HG03064 (cell line): Measurements from ENCODE around the gene ASXL3.

ENCODE experiments used
- ATAC-seq: cut with Tn5 transposase; IDR thresholded peaks from one replicate; pipeline ENCODE4 v1.9.1; 2021; ENCODE audit warnings: low read depth; ENCODE audit not compliant: unreplicated experiment

The ASXL3 gene

GRCh38 chr18:33577685-33578517 is at the start of gene ASXL3:
Gene ASXL3, plus strand, starts transcription at chr18:33578219. Its CDS starts 413 bp downstream, at chr18:33578632.
- ATAC-seq = no peak

- ATAC-seq = no peak
Observed at GRCh38 chr18:33532978-33533377, 45.0 kb upstream of the ASXL3 start.

DNA sequence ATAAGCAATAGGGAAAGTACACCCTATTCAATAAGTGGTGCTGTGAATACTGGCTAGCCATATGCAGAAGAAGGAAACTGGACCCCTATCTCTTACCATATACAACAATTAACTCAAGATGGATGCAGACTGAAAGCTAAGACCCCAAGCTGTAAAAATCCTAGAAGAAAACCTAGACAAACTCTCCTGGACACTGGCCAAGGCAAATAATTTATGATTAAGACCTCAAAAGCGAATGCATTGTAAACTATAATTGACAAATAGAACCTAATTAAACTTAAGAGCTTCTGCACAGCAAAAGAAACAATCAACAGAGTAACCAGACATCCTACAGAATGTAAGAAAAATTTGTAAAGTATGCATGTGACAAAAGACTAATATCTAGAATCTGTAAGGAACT is 41.1 kb upstream of the ASXL3 start:
- no peak for ATAC-seq

- ATAC-seq = no peak
Observed at GRCh38 chr18:33538418-33539042, 39.5 kb upstream of the ASXL3 start.

DNA sequence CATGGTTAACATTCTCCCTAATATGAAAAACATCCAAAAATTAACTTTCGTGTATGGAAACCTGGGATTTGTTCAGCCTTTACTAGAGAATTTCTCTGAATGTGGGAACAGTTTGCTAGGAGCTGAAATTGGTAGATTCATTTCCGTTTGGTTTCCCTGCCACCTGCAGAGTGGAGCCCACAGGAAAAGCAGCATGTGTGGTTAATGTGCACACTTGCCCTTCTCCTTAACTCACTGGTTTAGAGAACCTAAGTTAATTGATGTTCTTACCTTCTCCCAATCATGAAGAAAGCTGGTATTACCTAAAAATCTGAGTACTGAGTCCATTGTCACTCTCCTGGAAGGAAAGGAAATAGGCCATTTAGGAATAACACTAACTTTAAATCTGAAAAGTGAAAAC is 37.6 kb upstream of the ASXL3 start:
- no peak for ATAC-seq

- ATAC-seq = no peak
Observed at GRCh38 chr18:33541316-33541715, 36.7 kb upstream of the ASXL3 start.

- ATAC-seq = no peak
Observed at GRCh38 chr18:33556846-33557245, 21.2 kb upstream of the ASXL3 start.

GRCh38 chr18:33557706-33558105 is 20.3 kb upstream of the ASXL3 start:
- ATAC-seq = no peak

- no peak for ATAC-seq
Observed at GRCh38 chr18:33558529-33558928, 19.5 kb upstream of the ASXL3 start.

DNA sequence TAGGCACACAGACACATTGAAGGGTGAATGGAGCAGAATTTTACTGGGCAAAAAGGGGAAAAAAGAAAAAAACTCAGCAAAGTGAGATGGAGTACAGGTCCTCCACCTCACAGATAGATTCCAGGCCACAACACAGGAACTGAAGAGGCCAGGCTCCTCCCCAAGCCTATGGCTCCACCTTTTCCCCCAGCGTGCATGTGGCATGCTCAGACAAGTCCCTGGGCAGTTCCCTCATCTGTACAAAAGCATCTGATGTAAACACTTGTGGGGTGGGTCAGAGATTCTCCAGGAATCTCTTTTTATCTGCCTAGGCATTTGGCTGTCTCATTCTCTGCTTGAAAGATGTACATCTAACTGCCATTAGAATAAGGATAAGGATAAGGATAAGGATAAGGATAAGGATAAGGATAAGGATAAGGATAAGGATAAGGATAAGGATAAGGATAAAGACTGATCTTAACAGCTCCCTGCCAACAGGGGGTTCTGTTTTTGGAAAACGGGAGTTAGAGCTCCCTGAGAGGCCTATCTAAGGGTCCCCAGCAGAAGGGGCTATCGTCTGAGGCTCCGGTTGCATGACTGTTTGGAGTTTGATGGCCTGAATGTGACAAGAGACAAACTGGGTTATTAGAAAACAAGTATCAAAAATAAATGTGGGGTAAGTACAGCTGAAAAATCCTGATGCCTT is 17.2 kb upstream of the ASXL3 start:
- no peak for ATAC-seq

- no peak for ATAC-seq
Observed at GRCh38 chr18:33562741-33563140, 15.3 kb upstream of the ASXL3 start.

DNA sequence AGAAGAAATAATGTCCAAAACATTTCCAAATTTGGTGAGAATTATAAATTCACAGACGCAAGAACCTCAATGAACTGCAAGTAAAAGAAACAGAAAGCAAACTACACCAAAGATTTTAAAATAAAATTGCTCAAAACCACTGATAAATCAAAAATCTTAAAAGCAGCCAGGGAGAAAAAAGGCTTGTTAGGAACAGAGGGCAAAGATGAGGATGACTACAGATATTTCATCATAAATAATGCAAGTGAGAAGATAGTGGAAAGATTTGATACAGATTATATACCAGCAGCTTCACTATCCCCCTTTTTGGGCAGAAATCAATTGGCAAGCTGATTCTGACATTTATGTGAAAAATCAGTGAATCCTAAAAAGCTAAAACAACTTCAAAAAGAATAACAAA is 10.3 kb upstream of the ASXL3 start:
- ATAC-seq = no peak

GRCh38 chr18:33571998-33572787 is 5.8 kb upstream of the ASXL3 start:
- no peak for ATAC-seq

DNA sequence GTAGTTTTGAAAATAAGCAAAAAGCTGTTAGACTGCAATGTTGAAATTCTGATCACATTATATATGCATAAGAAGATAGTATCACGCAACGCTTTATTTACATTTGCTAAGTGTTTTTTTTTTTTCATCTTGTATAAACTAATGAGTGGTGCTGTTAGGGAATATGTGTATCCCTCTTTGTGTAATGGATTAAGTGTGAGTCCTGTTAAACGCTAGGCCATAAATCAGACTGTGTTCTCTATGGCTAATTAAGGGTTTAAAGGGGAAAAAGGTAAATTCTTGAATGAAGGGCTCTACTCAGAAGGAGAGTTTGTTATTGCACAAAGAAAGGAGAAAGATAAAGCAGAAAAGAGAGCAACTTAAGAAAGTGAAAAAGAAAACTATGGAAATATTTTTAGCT is 4.8 kb upstream of the ASXL3 start:
- no peak for ATAC-seq

DNA sequence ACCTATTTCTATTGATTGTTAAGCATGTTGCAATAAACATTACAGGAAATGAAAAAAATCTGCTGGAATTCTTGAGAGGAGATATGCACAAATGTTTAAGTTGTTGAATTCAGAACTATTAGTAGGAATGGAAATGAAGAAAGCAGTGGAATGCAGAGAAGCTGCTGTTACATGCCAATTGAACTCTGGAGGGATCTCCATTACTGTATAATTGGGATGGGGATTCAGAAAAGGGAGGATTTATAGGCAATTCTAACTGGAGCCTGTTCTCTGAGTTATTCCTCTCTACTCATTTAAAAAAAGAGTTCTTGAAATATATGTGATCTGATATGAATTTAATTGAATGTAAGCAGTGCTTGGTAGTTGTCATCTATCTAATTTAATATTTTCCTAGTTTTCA is 2.6 kb upstream of the ASXL3 start:
- ATAC-seq = no peak

DNA sequence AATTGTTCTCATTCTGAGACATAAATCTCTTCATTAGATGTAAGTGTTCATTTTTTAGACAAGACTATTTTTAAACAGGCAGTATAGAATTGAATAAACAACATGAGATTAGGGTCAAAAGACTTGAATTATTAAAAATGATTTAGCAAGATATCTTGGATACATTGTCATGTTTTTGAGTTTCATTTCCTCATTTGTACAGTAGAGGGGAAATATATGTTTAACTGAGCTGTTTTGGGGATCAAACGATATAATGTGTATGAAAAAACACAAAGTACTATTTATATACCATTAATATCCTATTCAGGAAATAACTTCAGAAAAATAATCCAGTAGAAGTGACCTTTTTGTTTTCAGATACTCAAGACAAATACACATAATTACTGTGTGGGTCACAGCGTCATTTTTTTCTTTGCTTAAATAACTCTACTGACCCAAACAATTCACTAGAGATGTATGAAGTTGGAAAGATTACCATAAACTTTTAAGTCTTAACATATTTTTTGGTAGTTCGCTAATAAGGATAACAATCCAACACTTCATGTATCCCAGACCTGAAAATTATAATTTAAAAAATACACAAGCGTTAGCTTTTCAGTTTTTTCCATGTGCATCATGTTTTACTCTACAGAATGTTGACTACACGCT is 896 bp upstream of the ASXL3 start:
- ATAC-seq = no peak

DNA sequence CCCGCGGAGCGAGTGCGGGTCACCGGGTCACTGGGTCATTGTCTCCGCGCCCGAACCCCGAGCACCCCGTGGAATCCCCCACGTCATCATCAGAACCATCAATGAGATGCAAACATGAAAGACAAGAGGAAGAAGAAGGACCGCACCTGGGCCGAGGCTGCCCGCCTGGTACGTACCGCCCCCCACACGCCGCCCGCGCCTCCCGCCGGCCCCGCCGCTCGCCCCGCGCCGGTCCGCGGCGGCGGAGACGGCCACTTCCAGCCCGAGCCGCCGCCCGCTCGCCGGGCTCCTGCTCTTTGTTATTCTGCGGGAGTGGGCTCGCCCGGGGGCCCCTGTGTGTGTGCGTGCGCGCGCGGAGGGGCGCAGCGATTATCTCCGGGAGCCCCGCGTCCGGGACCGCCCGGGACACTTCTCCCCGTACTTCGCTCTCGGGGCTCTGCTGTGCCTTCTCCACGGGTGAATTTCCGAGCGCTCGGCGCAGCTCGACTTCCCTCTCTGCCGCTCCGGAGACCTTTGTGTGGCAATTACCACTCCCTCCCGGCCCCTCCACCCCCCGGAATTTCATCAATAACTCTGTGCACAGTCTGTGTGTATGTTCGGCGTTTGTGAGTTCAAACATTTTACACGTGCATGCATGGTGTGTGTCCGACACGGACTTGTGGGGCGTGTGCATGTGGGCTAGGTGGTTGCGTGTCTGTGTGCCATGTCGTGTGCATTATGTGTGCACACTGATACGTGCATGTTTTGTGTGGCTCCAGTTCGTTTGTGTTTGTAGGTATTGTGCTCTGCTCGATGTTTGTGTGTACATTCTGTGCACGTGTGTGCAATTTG is 714 bp downstream of the ASXL3 start:
- ATAC-seq = no peak

DNA sequence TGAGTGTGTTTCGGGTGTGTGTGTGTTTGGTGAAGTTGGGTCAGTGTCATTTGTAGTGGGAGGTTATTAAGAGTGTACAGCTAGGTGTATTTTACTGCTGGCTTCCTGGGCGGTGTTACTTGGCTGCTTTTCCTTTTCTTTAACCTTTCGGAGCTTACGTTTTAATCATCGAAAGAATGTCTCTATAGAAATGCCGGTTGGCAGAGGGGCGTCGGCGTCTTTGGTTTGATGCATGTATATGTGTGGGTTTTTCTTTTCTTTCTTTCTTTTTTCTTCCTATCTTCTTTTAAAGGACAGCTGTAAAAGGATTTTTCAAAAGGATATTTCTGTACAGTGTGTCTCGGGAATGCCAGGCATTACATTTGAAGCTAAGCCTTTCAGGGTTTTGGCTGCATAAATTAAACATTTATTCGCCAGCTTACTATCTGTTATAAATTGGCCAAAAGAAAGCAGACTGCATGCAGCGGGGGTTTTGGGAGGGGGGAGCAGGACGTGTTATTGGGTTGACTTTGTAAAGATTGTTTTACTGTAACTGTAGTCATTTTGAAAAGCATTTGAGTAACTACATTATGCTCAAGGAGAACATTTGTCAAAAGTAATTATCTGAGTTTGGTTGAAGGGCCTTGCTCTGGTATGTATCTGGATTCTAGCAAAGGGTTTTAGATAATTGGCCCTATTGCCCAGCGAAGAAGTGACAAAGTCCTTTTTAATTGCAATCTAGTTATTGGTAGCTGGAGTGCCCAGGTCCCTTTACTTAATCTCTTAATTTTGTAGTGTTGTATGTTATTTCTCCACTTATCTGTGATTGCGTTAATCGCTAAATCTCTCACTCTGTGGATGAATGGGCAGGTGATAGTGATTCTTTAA is 1.6 kb downstream of the ASXL3 start:
- ATAC-seq = no peak

DNA sequence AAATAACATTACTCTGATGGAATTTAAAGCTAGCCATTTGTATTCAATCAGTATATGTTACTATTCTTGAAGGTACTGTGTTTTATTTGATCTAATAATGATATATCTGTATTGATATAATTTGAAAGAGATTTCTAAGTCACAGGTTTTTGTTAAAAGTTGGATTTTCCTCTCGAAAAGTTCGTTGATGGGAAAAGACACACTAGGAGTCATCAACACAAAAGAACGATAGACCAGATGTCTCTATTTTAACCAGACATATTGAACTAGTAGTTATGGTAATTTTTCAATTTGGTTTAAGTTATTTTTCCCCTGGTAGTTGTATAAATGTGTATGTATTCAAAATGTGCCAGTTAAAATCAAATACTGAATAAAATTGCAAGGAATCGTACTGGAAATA is 2.5 kb downstream of the ASXL3 start:
- ATAC-seq = no peak
